CD4-positive, alpha-beta T cell (primary cell): ENCODE measurements around the gene RAVER1. TPM values are rescaled to one million over a fixed set of nuclear protein-coding genes. Genes with fewer than 3 reads are reported as not detected.

ENCODE experiments used
- ATAC-seq: fragments of 200-7000 bp; cut with Tn5 transposase; one replicate; pipeline ENCODE4 v1.10.0; 2022; ENCODE audit warnings: mild to moderate bottlenecking; ENCODE audit not compliant: poor library complexity
- CTCF ChIA-PET: fragments of 350-600 bp; sonication (Branson Sonifier 250); formaldehyde crosslinking; loops from one replicate; lab custom pipeline; 2021; ENCODE audit warnings: antibody characterized with exemption, inconsistent platforms; lab: Charles Lee
- POLR2A ChIA-PET: fragments of 350-600 bp; sonication (Branson Sonifier 250); formaldehyde crosslinking; loops from one replicate; lab custom pipeline; 2021; ENCODE audit warnings: antibody characterized with exemption, inconsistent platforms; lab: Charles Lee
- DNase-seq, 14 experiments: peaks; one replicate each; pipeline ENCODE4 v3.0.0-alpha.2; 2013 to 2020; ENCODE audit warnings: mixed read lengths in 2 of 14
- H3K27ac ChIP-seq, 2 donors: one replicate each; pipeline versions ENCODE4 v1.5.1 to v1.7.0; 2013; ENCODE audit warnings: low read length in 2 of 2, low read depth in 1 of 2, mild to moderate bottlenecking in 1 of 2
- H3K27me3 ChIP-seq, 2 experiments: 1 replicate in 1 of 2; 2 replicates in 1 of 2; pipeline versions ENCODE4 v1.6.1 to v1.7.0; 2013; ENCODE audit warnings: low read length in 2 of 2, control low read depth in 1 of 2, mild to moderate bottlenecking in 1 of 2, moderate library complexity in 1 of 2; ENCODE audit not compliant: insufficient read depth in 2 of 2, control insufficient read depth in 1 of 2
- H3K36me3 ChIP-seq: one replicate; pipeline ENCODE4 v1.6.1; 2013; ENCODE audit warnings: low read length, control low read depth; ENCODE audit not compliant: insufficient read depth
- H3K4me1 ChIP-seq: one replicate; pipeline ENCODE4 v1.6.1; 2013; ENCODE audit warnings: low read length, control low read depth; ENCODE audit not compliant: insufficient read depth
- H3K4me3 ChIP-seq: one replicate; pipeline ENCODE4 v1.5.1; 2013; ENCODE audit warnings: mild to moderate bottlenecking, low read length, moderate library complexity
- H3K9me3 ChIP-seq, 2 experiments: 1 replicate in 1 of 2; 2 replicates in 1 of 2; pipeline versions ENCODE4 v1.6.1 to v1.7.0; 2013; ENCODE audit warnings: low read length in 2 of 2, mild to moderate bottlenecking in 2 of 2, control low read depth in 1 of 2, moderate library complexity in 1 of 2; ENCODE audit not compliant: control insufficient read depth in 1 of 2, insufficient read depth in 1 of 2
- H3K27ac Mint-ChIP-seq: one replicate; pipeline ENCODE4 v1.8.0; 2020; ENCODE audit warnings: mixed read lengths
- H3K27me3 Mint-ChIP-seq: one replicate; pipeline ENCODE4 v1.8.0; 2021; ENCODE audit warnings: mixed read lengths
- H3K36me3 Mint-ChIP-seq: one replicate; pipeline ENCODE4 v1.8.0; 2021; ENCODE audit warnings: low read depth, mixed read lengths
- H3K4me1 Mint-ChIP-seq: one replicate; pipeline ENCODE4 v1.8.0; 2021; ENCODE audit warnings: low read depth, mixed read lengths
- H3K4me3 Mint-ChIP-seq: one replicate; pipeline ENCODE4 v1.8.0; 2020; ENCODE audit warnings: mild to moderate bottlenecking, mixed read lengths
- H3K9me3 Mint-ChIP-seq: one replicate; pipeline ENCODE4 v1.8.0; 2020; ENCODE audit warnings: mixed read lengths
- CTCF ChIP-seq: fragments of 200-600 bp; IDR thresholded peaks from one replicate; pipeline ENCODE4 v1.8.0; 2022; ENCODE audit warnings: antibody characterized with exemption, mild to moderate bottlenecking
- intact Hi-C, 2 experiments: fragments of 100-400 bp; cut with DNase I in 1 of 2; cut with micrococcal nuclease in 1 of 2; formaldehyde crosslinking; loops; one replicate each; pipeline versions ENCODE4 v1.15.1 to v1.9.0; 2023 to 2025; cut with DNase I, micrococcal nuclease
- total RNA-seq, 174 experiments: library from RNA in 2 of 174; stranded (reverse) in 2 of 174; gene quantifications; one replicate each; pipeline ENCODE4 v1.2.3 and lab custom pipeline; 2021 to 2026

RAVER1 gene
- total RNA-seq, 2 experiments from 2014 or later: 20.5 to 21.3 TPM

DNA sequence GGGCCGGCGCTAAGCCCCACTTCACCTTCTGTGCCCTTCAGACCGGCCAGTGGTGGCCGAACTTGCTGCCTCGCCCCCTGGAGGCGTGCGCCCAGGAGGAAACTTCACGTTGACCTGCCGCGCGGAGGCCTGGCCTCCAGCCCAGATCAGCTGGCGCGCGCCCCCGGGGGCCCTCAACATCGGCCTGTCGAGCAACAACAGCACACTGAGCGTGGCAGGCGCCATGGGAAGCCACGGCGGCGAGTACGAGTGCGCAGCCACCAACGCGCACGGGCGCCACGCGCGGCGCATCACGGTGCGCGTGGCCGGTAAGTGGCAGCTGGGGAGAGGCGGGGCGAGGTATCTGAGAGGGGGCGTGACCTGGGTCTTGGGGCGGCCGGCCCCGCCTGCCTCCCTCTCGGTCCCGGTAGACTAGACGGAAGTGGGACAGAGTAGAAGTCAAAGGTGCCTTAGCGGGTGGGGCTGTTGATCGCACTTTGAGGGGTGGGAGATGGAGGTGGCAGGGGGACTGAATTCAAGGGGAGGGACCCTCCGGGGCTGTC lies 38.0 kb downstream of the RAVER1 start:
- DNase-seq: peak; percentile 44 to 89 (median 64)
- peaks cover 60% of the 10 kb centered on the region for H3K27me3 Mint-ChIP-seq
- H3K36me3 ChIP-seq: no peaks in the 10 kb centered on the region
- H3K4me3 Mint-ChIP-seq: peak overlapping the region; percentile 81
- peaks cover 53 to 56% of the 10 kb centered on the region in 2 experiments for H3K27me3 ChIP-seq
- H3K9me3 Mint-ChIP-seq: no peaks in the 10 kb centered on the region
- no peaks in the 10 kb centered on the region for H3K36me3 Mint-ChIP-seq
- peaks cover 38% of the 10 kb centered on the region for H3K4me1 Mint-ChIP-seq
- no peak overlapping the region for H3K27ac ChIP-seq
- no peak overlapping the region for H3K27ac Mint-ChIP-seq
- intact Hi-C loops: no loop called here
- ChIA-PET POLR2A (interaction anchor here (2.2 kb wide), 1 partner anchor 25 kb away, joined by 10 read pairs; the partner anchor contains the start of gene ICAM1), CTCF (interaction anchor here (1.5 kb wide), 1 partner anchor 26 kb away, joined by 6 read pairs; no protein-coding TSS in a partner anchor)
- H3K9me3 ChIP-seq: peaks cover 0 to 48% of the 10 kb centered on the region in 2 experiments
- peaks cover 58% of the 10 kb centered on the region for H3K4me1 ChIP-seq
- H3K4me3 ChIP-seq: peak overlapping the region; percentile 57
- no peak for TF ChIP-seq CTCF
- peak; percentile 71 for ATAC-seq

DNA sequence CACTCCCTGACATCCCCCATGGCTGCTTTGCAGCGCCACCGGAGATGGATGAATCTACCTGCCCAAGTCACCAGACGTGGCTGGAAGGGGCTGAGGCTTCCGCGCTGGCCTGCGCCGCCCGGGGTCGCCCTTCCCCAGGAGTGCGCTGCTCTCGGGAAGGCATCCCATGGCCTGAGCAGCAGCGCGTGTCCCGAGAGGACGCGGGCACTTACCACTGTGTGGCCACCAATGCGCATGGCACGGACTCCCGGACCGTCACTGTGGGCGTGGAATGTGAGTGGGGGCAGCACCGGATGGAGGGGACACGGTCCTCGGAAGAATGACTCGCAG lies 39.0 kb downstream of the RAVER1 start:
- Mint-ChIP-seq H3K27ac (no peak overlapping the region), H3K36me3 (no peaks in the 10 kb centered on the region), H3K4me3 (no peak overlapping the region), H3K9me3 (no peaks in the 10 kb centered on the region), H3K27me3 (peaks cover 67% of the 10 kb centered on the region), H3K4me1 (peaks cover 44% of the 10 kb centered on the region)
- ATAC-seq: no peak
- CTCF ChIA-PET: no interaction called here
- Histone ChIP-seq H3K27ac (no peak overlapping the region), H3K9me3 (peaks cover 0 to 53% of the 10 kb centered on the region in 2 experiments), H3K27me3 (peaks cover 61 to 66% of the 10 kb centered on the region in 2 experiments), H3K4me1 (peaks cover 68% of the 10 kb centered on the region), H3K4me3 (no peak overlapping the region), H3K36me3 (no peaks in the 10 kb centered on the region)
- DNase-seq: peak in 1 of 14 experiments; percentile 34
- TF ChIP-seq CTCF: no peak
- POLR2A ChIA-PET: no interaction called here
- intact Hi-C loops: no loop called here

DNA sequence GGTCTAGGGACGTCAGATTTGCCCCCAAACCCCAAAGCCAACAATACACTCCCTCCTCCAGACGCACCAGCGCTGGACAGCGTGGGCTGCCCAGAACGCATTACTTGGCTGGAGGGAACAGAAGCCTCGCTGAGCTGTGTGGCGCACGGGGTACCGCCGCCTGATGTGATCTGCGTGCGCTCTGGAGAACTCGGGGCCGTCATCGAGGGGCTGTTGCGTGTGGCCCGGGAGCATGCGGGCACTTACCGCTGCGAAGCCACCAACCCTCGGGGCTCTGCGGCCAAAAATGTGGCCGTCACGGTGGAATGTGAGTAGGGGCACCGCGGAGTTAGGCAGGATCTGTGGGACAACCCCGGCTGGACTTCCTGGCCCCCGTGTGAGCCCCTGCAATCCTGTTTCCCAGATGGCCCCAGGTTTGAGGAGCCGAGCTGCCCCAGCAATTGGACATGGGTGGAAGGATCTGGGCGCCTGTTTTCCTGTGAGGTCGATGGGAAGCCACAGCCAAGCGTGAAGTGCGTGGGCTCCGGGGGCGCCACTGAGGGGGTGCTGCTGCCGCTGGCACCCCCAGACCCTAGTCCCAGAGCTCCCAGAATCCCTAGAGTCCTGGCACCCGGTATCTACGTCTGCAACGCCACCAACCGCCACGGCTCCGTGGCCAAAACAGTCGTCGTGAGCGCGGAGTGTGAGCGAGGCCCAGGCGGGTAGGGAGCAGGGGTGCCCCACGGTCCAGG lies 39.5 kb downstream of the RAVER1 start:
- ChIA-PET CTCF (no interaction called here), POLR2A (no interaction called here)
- no peaks in the 10 kb centered on the region for H3K36me3 ChIP-seq
- Mint-ChIP-seq H3K4me3 (peak overlapping the region; percentile 69), H3K27ac (no peak overlapping the region), H3K36me3 (no peaks in the 10 kb centered on the region), H3K9me3 (no peaks in the 10 kb centered on the region), H3K27me3 (peaks cover 73% of the 10 kb centered on the region), H3K4me1 (peaks cover 49% of the 10 kb centered on the region)
- no peak overlapping the region for H3K4me3 ChIP-seq
- peaks cover 67 to 70% of the 10 kb centered on the region in 2 experiments for H3K27me3 ChIP-seq
- peaks cover 73% of the 10 kb centered on the region for H3K4me1 ChIP-seq
- ATAC-seq (no peak), DNase-seq (peak in 1 of 14 experiments; percentile 19)
- no peak for TF ChIP-seq CTCF
- no peak overlapping the region for H3K27ac ChIP-seq
- intact Hi-C loops: no loop called here
- H3K9me3 ChIP-seq: peaks cover 0 to 53% of the 10 kb centered on the region in 2 experiments
